Measurements from ENCODE around the gene CYP24A1. TPM values are rescaled to one million over a fixed set of nuclear protein-coding genes. Genes with fewer than 3 reads are reported as not detected.

CYP24A1 gene
- total RNA-seq, 1 donor from 2014 or later = not detected

DNA sequence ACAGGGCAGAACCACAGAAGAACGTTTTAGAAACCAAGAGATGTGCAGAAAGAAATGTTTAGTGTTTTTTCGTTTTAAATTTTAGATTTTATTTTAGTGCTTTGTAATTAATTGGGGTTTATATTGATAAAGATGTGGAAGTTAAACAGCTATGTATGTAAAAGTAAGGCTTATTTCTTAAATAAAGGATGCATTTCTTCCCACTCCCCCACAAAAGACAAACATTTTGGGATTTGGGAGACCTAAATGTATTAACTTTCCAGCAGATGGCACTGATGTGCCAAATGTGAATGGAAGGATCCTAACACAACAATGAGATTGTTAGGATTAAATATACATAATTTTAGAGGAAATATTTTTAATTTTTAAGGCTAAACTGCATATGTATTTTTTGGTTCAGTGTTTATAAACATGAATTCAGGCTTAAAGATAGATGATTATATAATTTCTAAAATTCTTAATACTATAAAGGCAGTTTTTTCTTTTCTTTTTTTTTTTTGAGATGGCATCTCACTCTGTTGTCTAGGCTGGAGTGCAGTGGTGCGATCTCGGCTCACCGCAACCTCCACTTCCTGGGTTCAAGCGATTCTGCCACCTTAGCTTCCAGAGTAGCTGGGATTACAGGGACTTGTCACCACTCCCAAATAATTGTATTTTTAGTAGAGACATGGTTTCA lies 46.1 kb upstream of the CYP24A1 start:
- no peaks in the 10 kb centered on the region for H3K27me3 Mint-ChIP-seq
- no peaks in the 10 kb centered on the region for H3K9me3 Mint-ChIP-seq
- no peak for ATAC-seq (ENCODE audit: low read depth)
- TF ChIP-seq, protein P1, sequence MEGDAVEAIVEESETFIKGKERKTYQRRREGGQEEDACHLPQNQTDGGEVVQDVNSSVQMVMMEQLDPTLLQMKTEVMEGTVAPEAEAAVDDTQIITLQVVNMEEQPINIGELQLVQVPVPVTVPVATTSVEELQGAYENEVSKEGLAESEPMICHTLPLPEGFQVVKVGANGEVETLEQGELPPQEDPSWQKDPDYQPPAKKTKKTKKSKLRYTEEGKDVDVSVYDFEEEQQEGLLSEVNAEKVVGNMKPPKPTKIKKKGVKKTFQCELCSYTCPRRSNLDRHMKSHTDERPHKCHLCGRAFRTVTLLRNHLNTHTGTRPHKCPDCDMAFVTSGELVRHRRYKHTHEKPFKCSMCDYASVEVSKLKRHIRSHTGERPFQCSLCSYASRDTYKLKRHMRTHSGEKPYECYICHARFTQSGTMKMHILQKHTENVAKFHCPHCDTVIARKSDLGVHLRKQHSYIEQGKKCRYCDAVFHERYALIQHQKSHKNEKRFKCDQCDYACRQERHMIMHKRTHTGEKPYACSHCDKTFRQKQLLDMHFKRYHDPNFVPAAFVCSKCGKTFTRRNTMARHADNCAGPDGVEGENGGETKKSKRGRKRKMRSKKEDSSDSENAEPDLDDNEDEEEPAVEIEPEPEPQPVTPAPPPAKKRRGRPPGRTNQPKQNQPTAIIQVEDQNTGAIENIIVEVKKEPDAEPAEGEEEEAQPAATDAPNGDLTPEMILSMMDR (IDR thresholded peaks at IDR 0.05) = no peak
- ChIA-PET POLR2A (no interaction called here), CTCF (interaction anchor here (1.5 to 2.1 kb wide), 2 partner anchors 12 to 428 kb away, joined by 5 read pairs; partner anchors contain the start of gene PFDN4)
- H3K4me3 Mint-ChIP-seq = no peak overlapping the region
- intact Hi-C loops (cut with micrococcal nuclease) = loop anchor here (1.0 kb wide), 1 partner anchor 427 kb away; no protein-coding TSS in a partner anchor
- H3K4me1 Mint-ChIP-seq = no peaks in the 10 kb centered on the region
- no peak overlapping the region for H3K27ac Mint-ChIP-seq
- peaks cover 46% of the 10 kb centered on the region for H3K36me3 Mint-ChIP-seq (ENCODE audit: low read depth)
- no peak for DNase-seq

DNA sequence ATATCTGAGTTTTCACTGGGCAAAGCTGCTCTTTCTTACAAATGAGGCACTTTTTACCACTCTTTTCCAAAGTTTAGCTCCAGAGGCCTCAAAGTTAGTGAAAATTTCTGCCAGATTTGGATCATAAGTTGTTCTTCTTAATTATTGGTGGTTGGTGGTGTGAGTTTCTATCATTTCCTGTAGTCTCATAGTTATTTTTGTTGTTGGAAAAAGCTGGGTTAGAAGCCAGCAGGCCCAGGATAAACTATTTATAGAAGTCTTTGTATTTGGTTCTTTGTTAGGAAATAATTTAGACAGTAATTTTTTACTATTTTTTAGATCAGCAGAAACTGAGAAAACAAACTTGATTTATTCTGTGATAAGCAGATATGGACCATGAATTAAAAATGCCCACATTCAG lies 44.7 kb upstream of the CYP24A1 start:
- ChIA-PET POLR2A (no interaction called here), CTCF (interaction anchor here (1.5 to 2.1 kb wide), 2 partner anchors 10 to 429 kb away, joined by 5 read pairs; partner anchors contain the start of gene PFDN4)
- H3K4me1 Mint-ChIP-seq = no peaks in the 10 kb centered on the region
- no peaks in the 10 kb centered on the region for H3K9me3 Mint-ChIP-seq
- H3K4me3 Mint-ChIP-seq = no peak overlapping the region
- TF ChIP-seq, protein P1 (IDR thresholded peaks at IDR 0.05) = no peak
- DNase-seq (no peak), ATAC-seq (ENCODE audit: low read depth) (no peak)
- H3K27me3 Mint-ChIP-seq = no peaks in the 10 kb centered on the region
- no peak overlapping the region for H3K27ac Mint-ChIP-seq
- intact Hi-C loops (cut with micrococcal nuclease) = no loop called here
- H3K36me3 Mint-ChIP-seq (ENCODE audit: low read depth) = peaks cover 53% of the 10 kb centered on the region

DNA sequence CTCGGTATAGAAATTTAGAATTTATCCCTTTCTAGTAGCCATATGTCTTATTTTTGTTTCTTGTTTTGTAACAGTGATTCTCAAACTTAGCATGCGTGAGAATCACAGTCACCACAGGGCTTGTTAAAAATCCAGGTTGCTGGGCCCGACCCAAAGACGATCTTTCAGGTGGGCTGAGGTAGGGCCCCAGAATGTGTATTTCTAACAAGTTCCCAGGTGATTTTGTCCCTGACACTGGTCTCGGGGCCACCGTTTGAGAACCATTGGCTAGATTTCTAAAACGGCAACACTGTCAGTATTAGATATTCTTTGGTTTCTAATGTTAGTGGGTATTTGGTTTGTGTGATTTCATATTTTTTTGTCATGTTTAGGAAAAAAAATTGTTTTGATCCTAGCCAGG lies 44.0 kb upstream of the CYP24A1 start:
- Mint-ChIP-seq H3K27me3 (no peaks in the 10 kb centered on the region), H3K27ac (no peak overlapping the region), H3K9me3 (no peaks in the 10 kb centered on the region), H3K4me3 (no peak overlapping the region), H3K4me1 (no peaks in the 10 kb centered on the region), H3K36me3 (ENCODE audit: low read depth) (peaks cover 55% of the 10 kb centered on the region)
- DNase-seq = no peak
- TF ChIP-seq, protein P1 (IDR thresholded peaks at IDR 0.05) = no peak
- intact Hi-C loops (cut with micrococcal nuclease) = no loop called here
- CTCF ChIA-PET = interaction anchor here (2.1 kb wide), 1 partner anchor 9 kb away, joined by 5 read pairs; the partner anchor contains the start of gene PFDN4
- POLR2A ChIA-PET = no interaction called here
- ATAC-seq (ENCODE audit: low read depth) = no peak

DNA sequence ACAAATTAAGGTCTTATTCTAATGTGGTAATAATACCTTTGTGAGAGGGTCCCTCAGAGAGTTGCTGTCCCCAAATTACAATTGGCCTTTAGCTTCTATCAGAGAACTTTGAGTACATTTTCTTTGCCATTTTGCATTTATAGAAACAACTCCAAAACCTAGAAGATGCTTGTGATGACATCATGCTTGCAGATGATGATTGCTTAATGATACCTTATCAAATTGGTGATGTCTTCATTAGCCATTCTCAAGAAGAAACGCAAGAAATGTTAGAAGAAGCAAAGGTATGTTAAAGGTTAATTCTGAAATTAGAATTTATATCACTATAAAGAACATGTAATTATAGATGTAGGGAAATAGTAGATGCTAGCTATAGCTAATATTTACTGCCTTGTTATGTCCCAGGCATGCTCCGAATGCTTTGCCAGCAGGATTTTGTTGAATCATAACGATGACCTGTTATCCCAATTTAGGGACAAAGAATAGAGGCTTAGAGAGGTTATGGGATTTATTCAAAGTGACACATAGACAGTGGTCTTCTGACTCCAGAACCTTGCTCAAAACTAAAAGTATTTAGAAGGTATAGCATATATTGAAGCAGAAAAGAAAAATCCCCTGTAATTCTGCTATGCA lies 41.5 kb upstream of the CYP24A1 start:
- H3K27ac Mint-ChIP-seq = no peak overlapping the region
- H3K4me3 Mint-ChIP-seq = no peak overlapping the region
- no peaks in the 10 kb centered on the region for H3K27me3 Mint-ChIP-seq
- CTCF ChIA-PET = no interaction called here
- POLR2A ChIA-PET = no interaction called here
- peaks cover 3% of the 10 kb centered on the region for H3K4me1 Mint-ChIP-seq
- H3K9me3 Mint-ChIP-seq = no peaks in the 10 kb centered on the region
- ATAC-seq (ENCODE audit: low read depth) (no peak), DNase-seq (no peak)
- H3K36me3 Mint-ChIP-seq (ENCODE audit: low read depth) = peaks cover 46% of the 10 kb centered on the region
- intact Hi-C loops (cut with micrococcal nuclease) = no loop called here
- TF ChIP-seq, protein P1 (IDR thresholded peaks at IDR 0.05) = no peak

DNA sequence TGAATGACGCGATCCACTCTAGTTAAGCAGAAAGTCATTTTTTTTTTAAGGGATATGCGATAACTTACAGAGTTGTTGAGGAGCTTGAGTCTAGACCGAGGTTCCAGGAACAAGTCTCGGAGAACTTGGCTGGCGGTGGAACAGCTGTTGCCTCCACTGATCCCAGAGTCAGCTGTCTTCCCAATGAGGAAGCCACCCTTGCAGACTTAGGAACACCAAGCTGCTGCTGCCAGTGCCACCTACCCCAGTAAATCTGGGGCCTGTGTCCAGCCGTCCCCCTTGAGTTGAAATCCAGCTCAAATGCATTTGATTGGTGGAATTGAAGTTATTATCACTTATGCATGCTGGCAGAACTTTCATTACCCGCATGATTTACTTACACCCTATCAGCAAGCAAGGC lies 40.8 kb upstream of the CYP24A1 start:
- Mint-ChIP-seq H3K4me3 (no peak overlapping the region), H3K36me3 (ENCODE audit: low read depth) (peaks cover 44% of the 10 kb centered on the region), H3K4me1 (peaks cover 10% of the 10 kb centered on the region), H3K27ac (no peak overlapping the region), H3K9me3 (no peaks in the 10 kb centered on the region), H3K27me3 (no peaks in the 10 kb centered on the region)
- DNase-seq (no peak), ATAC-seq (ENCODE audit: low read depth) (no peak)
- intact Hi-C loops (cut with micrococcal nuclease) = no loop called here
- TF ChIP-seq, protein P1 (IDR thresholded peaks at IDR 0.05) = no peak
- CTCF ChIA-PET = interaction anchor here (0.7 to 0.8 kb wide), 2 partner anchors 13 to 15 kb away, joined by 3 read pairs; no protein-coding TSS in a partner anchor
- POLR2A ChIA-PET = no interaction called here

Data from activated B cell treated with CpG ODN at 0.5 μM for 24 hours (primary cell).